A549 (cell line): ENCODE results near the gene CFAP97D2. TPM values are rescaled to one million over a fixed set of nuclear protein-coding genes. Genes with fewer than 3 reads are reported as not detected.

Source experiments
- ATAC-seq, 2 experiments: fragments of 200-7000 bp in 1 of 2; fragments of >200 bp in 1 of 2; cut with Nextera tagmentation in 1 of 2; cut with Tn5 transposase in 1 of 2; 3 replicates each; pipeline versions ENCODE4 v1.8.0 to v1.9.1; 2018 to 2020; ENCODE audit warnings: mild to moderate bottlenecking in 1 of 2, moderate library complexity in 1 of 2
- CTCF ChIA-PET: fragments of 300-600 bp; sonication (Branson Sonifier 250); formaldehyde crosslinking; extraction: SDS; loops from one replicate; lab custom pipeline; 2021; ENCODE audit warnings: antibody characterized with exemption, inconsistent platforms; lab: Yijun Ruan, JAX
- POLR2A ChIA-PET: fragments of 350-600 bp; formaldehyde crosslinking; extraction: SDS; loops from one replicate; lab custom pipeline; 2021; ENCODE audit warnings: antibody characterized with exemption, inconsistent platforms; lab: Yijun Ruan, JAX
- DNase-seq, 2 experiments: peaks; one replicate each; pipeline versions ENCODE4 v3.0.0 to v3.0.0-alpha.2; 2011 to 2016; ENCODE audit warnings: low read depth in 1 of 2, low spot score in 1 of 2
- FAIRE-seq: peaks from 2 replicates; lab custom pipeline; 2011; peaks lifted over from hg19 to GRCh38; lab: Jason Lieb, UNC
- H3K27ac ChIP-seq, 2 experiments: fragments of >200 bp; sonication (Bioruptor Twin); formaldehyde crosslinking; 3 replicates each; pipeline ENCODE4 v1.5.1; 2016 to 2017
- H3K4me1 ChIP-seq: fragments of >200 bp; sonication (Bioruptor Twin); formaldehyde crosslinking; 3 replicates; pipeline ENCODE4 v1.6.1; 2016
- H3K4me2 ChIP-seq: fragments of >200 bp; sonication (Bioruptor Twin); formaldehyde crosslinking; 3 replicates; pipeline ENCODE4 v1.6.1; 2016
- H3K4me3 ChIP-seq: fragments of >200 bp; sonication (Bioruptor Twin); formaldehyde crosslinking; 3 replicates; pipeline ENCODE4 v1.5.1; 2016
- H3K9me3 ChIP-seq: fragments of >200 bp; sonication (Bioruptor Twin); formaldehyde crosslinking; 3 replicates; pipeline ENCODE4 v1.6.1; 2016
- BCL3 ChIP-seq: fragments of >200 bp; sonication (Bioruptor Twin); formaldehyde crosslinking; IDR thresholded peaks from 3 replicates; pipeline ENCODE4 v1.6.1; 2016
- CHD2 ChIP-seq: fragments of 150-350 bp; IDR thresholded peaks from 2 replicates; pipeline ENCODE4 v1.6.1; 2014; ENCODE audit warnings: low read length; ENCODE audit not compliant: partially characterized antibody
- CTCF ChIP-seq: fragments of >200 bp; sonication (Bioruptor Twin); formaldehyde crosslinking; IDR thresholded peaks from 3 replicates; pipeline ENCODE4 v1.5.1; 2016
- FOXS1 ChIP-seq: fragments of 250-450 bp; sonication (Bioruptor Pico); IDR thresholded peaks from 2 replicates; pipeline ENCODE4 v1.5.0; 2020; ENCODE audit warnings: mild to moderate bottlenecking, moderate library complexity
- GATA3 ChIP-seq: IDR thresholded peaks from 2 replicates; pipeline ENCODE4 v1.6.1; 2012; ENCODE audit warnings: borderline replicate concordance
- HEYL ChIP-seq: fragments of 250-450 bp; sonication (Bioruptor Pico); IDR thresholded peaks from 2 replicates; pipeline ENCODE4 v1.8.0; 2021; ENCODE audit warnings: mild to moderate bottlenecking, moderate library complexity
- HMGXB4 ChIP-seq: fragments of 250-450 bp; sonication (Bioruptor Pico); IDR thresholded peaks from 2 replicates; pipeline ENCODE4 v1.5.0; 2021; ENCODE audit warnings: mild to moderate bottlenecking, moderate library complexity, borderline replicate concordance
- HOXA7 ChIP-seq: fragments of 250-450 bp; sonication (Bioruptor Pico); IDR thresholded peaks from 2 replicates; pipeline ENCODE4 v1.5.0; 2020; ENCODE audit warnings: mild to moderate bottlenecking, moderate library complexity
- HOXB13 ChIP-seq: fragments of 250-450 bp; sonication (Bioruptor Pico); IDR thresholded peaks from 2 replicates; pipeline ENCODE4 v1.5.0; 2020; ENCODE audit warnings: low read depth, mild to moderate bottlenecking, moderate library complexity
- JUN ChIP-seq, 2 experiments: fragments of >200 bp; sonication (Bioruptor Twin); formaldehyde crosslinking; IDR thresholded peaks; 2 replicates in 1 of 2; 3 replicates in 1 of 2; pipeline ENCODE4 v1.6.1; 2016 to 2017
- JUNB ChIP-seq: fragments of >200 bp; sonication (Bioruptor Twin); formaldehyde crosslinking; IDR thresholded peaks from 2 replicates; pipeline ENCODE4 v1.6.1; 2016
- KDM1A ChIP-seq: fragments of 200-600 bp; sonication (generic); IDR thresholded peaks from 2 replicates; pipeline ENCODE4 v1.6.1; 2016; ENCODE audit warnings: low read depth, mild to moderate bottlenecking
- MAZ ChIP-seq: fragments of 150-350 bp; IDR thresholded peaks from 2 replicates; pipeline ENCODE4 v1.6.1; 2014; ENCODE audit warnings: antibody characterized with exemption, low read depth, low read length, borderline replicate concordance
- RAD21 ChIP-seq, 2 experiments: fragments of >200 bp in 1 of 2; sonication (Bioruptor Twin) in 1 of 2; formaldehyde crosslinking in 1 of 2; IDR thresholded peaks in 1 of 2; conservative IDR thresholded peaks in 1 of 2; 2 replicates in 1 of 2; 3 replicates in 1 of 2; pipeline ENCODE4 v1.6.1; 2012 to 2018; ENCODE audit warnings: inconsistent platforms in 1 of 2
- RARB ChIP-seq: fragments of 250-450 bp; sonication (Bioruptor Pico); IDR thresholded peaks from 2 replicates; pipeline ENCODE4 v1.8.0; 2021; ENCODE audit warnings: mild to moderate bottlenecking, moderate library complexity
- RCOR1 ChIP-seq: fragments of 150-350 bp; IDR thresholded peaks from 2 replicates; pipeline ENCODE4 v1.6.1; 2014; ENCODE audit warnings: antibody characterized with exemption, low read length, low read depth
- RFX5 ChIP-seq: fragments of 450-650 bp; IDR thresholded peaks from 2 replicates; pipeline ENCODE4 v1.7.1; 2014; ENCODE audit warnings: antibody characterized with exemption, mild to moderate bottlenecking, moderate library complexity
- RNF2 ChIP-seq: fragments of 200-600 bp; sonication (generic); IDR thresholded peaks from 2 replicates; pipeline ENCODE4 v1.6.1; 2016; ENCODE audit warnings: low read depth, mild to moderate bottlenecking, antibody characterized with exemption, moderate library complexity, borderline replicate concordance
- SREBF2 ChIP-seq: fragments of 450-650 bp; IDR thresholded peaks from 2 replicates; pipeline ENCODE4 v1.6.1; 2014; ENCODE audit warnings: mild to moderate bottlenecking, moderate library complexity
- TFCP2L1 ChIP-seq: fragments of 250-450 bp; sonication (Bioruptor Pico); IDR thresholded peaks from 2 replicates; pipeline ENCODE4 v1.5.0; 2021; ENCODE audit warnings: mild to moderate bottlenecking
- ZFP36 ChIP-seq: fragments of 450-650 bp; IDR thresholded peaks from 2 replicates; pipeline ENCODE4 v1.6.1; 2014; ENCODE audit warnings: borderline replicate concordance; ENCODE audit not compliant: partially characterized antibody
- ZNF302 ChIP-seq: fragments of 250-450 bp; sonication (Bioruptor Pico); IDR thresholded peaks from 2 replicates; pipeline ENCODE4 v1.9.0; 2021; ENCODE audit warnings: inconsistent platforms, mild to moderate bottlenecking, moderate library complexity
- WGBS: methylation state at CpG from one replicate; pipeline ENCODE4 v1.1.6; 2017; ENCODE audit errors: missing lambda C conversion rate; 5-methylcytosine and 5-hydroxymethylcytosine counted together
- polyA plus RNA-seq, 4 experiments: library from polyadenylated mRNA; depleted of rRNA in 3 of 4; stranded (reverse); fragments of >200 nt; fragmentation: RNase III in 1 of 4; extraction: RNeasy Plus Mini Kit Qiagen cat#74134 plus additional on column Dnase treatment in 1 of 4; gene quantifications; 2 replicates in 3 of 4; 3 replicates in 1 of 4; pipeline ENCODE4 v1.2.3, GENCODE V29; 2011 to 2017
- TF ChIP-seq, protein P1 (sequence below): fragments of 450-650 bp; IDR thresholded peaks from 2 replicates; pipeline ENCODE4 v1.6.1; 2014; ENCODE audit warnings: antibody characterized with exemption
- TF ChIP-seq, protein P2 (sequence below): fragments of 150-350 bp; IDR thresholded peaks from 2 replicates; pipeline ENCODE4 v1.6.1; 2014; ENCODE audit warnings: low read depth, mild to moderate bottlenecking, low read length
- TF ChIP-seq, protein P3 (sequence below): fragments of 250-450 bp; sonication (Bioruptor Pico); IDR thresholded peaks from 2 replicates; pipeline ENCODE4 v1.5.0; 2020; ENCODE audit warnings: low read depth, mild to moderate bottlenecking, moderate library complexity
- TF ChIP-seq, protein P4 (sequence below): fragments of 200-600 bp; sonication (generic); IDR thresholded peaks from 2 replicates; pipeline ENCODE4 v1.6.1; 2016; ENCODE audit warnings: antibody characterized with exemption, mild to moderate bottlenecking, moderate library complexity

Gene CFAP97D2
- polyA plus RNA-seq, 2 of the 4 experiments (the other 2 are of a cell fraction): not detected

DNA sequence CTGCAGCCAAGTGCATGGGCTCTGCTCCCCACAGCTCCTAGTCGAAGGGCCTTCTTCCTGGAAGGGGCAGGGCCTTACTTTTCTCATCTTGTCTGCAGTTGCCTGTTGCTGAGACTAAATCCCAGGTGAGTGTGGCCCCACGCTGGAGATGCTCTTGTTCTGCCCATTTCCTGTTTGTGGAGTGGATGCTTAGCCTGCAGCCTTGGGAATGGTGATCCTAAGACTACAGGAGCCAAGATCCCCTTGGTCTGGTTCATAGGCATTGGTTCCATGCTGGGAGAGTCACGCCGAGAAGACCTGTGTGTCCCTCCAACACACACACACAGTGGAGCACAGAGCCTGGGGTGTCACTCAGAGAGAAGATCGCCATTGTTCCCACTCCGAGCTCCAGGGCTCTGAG, 23.5 kb downstream of the CFAP97D2 start:
- FAIRE-seq (no peak), ATAC-seq (no peak), DNase-seq (no peak)
- Histone ChIP-seq H3K4me2 (no peak overlapping the region), H3K27ac (no peak overlapping the region), H3K4me3 (no peak overlapping the region), H3K9me3 (peaks cover 10% of the 10 kb centered on the region; the same call in 2 of the 3 replicates), H3K4me1 (no peaks in the 10 kb centered on the region)
- WGBS: 24% methylated on average over 4 of the region's 6 CpGs
- ChIA-PET POLR2A (no interaction called here), CTCF (interaction anchor here (0.7 to 1.3 kb wide), 3 partner anchors 17 to 203 kb away, joined by 3 to 4 read pairs (median 3); no protein-coding TSS in a partner anchor)
- TF ChIP-seq RAD21 (conservative IDR thresholded peaks at IDR 0.05 in 1 of 2, IDR thresholded peaks at IDR 0.05 in 1 of 2) (no peak), HEYL (CRISPR knock-in tag) (no peak), RCOR1 (no peak), RNF2 (no peak), CHD2 (no peak), HOXA7 (CRISPR knock-in tag) (no peak), FOXS1 (CRISPR knock-in tag) (no peak), HMGXB4 (CRISPR knock-in tag) (no peak), HOXB13 (CRISPR knock-in tag) (no peak), GATA3 (no peak), MAZ (no peak), BCL3 (no peak), RFX5 (no peak), SREBF2 (no peak), CTCF (no peak), ZFP36 (no peak)
- TF ChIP-seq, protein P1, sequence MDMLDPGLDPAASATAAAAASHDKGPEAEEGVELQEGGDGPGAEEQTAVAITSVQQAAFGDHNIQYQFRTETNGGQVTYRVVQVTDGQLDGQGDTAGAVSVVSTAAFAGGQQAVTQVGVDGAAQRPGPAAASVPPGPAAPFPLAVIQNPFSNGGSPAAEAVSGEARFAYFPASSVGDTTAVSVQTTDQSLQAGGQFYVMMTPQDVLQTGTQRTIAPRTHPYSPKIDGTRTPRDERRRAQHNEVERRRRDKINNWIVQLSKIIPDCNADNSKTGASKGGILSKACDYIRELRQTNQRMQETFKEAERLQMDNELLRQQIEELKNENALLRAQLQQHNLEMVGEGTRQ: no peak
- TF ChIP-seq, protein P2, sequence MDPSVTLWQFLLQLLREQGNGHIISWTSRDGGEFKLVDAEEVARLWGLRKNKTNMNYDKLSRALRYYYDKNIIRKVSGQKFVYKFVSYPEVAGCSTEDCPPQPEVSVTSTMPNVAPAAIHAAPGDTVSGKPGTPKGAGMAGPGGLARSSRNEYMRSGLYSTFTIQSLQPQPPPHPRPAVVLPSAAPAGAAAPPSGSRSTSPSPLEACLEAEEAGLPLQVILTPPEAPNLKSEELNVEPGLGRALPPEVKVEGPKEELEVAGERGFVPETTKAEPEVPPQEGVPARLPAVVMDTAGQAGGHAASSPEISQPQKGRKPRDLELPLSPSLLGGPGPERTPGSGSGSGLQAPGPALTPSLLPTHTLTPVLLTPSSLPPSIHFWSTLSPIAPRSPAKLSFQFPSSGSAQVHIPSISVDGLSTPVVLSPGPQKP: no peak

DNA sequence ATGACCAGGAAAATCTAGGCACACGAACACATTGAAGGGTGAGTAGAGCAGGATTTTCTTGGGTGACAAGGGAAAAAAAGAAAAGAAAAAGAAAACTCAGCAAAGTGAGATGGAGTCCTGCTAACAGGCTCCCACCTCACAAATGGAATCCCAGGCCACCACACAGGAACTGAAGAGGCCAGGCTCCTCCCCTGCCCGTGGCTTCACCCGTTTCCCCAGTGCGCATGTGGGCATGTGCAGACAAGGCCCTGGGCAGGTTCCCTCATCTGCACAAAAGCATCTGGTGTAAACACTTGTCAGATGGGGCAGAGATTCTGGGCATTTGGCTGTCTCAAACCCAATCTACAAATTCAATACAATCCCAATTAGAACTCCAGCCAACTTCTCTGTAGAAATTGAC, 24.5 kb downstream of the CFAP97D2 start:
- no peak for ATAC-seq
- TF ChIP-seq, protein P3, sequence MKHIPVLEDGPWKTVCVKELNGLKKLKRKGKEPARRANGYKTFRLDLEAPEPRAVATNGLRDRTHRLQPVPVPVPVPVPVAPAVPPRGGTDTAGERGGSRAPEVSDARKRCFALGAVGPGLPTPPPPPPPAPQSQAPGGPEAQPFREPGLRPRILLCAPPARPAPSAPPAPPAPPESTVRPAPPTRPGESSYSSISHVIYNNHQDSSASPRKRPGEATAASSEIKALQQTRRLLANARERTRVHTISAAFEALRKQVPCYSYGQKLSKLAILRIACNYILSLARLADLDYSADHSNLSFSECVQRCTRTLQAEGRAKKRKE: no peak
- TF ChIP-seq JUNB: no peak
- no peak for TF ChIP-seq FOXS1 (CRISPR knock-in tag)
- TF ChIP-seq HOXB13 (CRISPR knock-in tag): no peak
- no peak for TF ChIP-seq RARB
- TF ChIP-seq KDM1A: no peak
- no peak for TF ChIP-seq JUN (IDR thresholded peaks at IDR 0.05)
- TF ChIP-seq, protein P4, sequence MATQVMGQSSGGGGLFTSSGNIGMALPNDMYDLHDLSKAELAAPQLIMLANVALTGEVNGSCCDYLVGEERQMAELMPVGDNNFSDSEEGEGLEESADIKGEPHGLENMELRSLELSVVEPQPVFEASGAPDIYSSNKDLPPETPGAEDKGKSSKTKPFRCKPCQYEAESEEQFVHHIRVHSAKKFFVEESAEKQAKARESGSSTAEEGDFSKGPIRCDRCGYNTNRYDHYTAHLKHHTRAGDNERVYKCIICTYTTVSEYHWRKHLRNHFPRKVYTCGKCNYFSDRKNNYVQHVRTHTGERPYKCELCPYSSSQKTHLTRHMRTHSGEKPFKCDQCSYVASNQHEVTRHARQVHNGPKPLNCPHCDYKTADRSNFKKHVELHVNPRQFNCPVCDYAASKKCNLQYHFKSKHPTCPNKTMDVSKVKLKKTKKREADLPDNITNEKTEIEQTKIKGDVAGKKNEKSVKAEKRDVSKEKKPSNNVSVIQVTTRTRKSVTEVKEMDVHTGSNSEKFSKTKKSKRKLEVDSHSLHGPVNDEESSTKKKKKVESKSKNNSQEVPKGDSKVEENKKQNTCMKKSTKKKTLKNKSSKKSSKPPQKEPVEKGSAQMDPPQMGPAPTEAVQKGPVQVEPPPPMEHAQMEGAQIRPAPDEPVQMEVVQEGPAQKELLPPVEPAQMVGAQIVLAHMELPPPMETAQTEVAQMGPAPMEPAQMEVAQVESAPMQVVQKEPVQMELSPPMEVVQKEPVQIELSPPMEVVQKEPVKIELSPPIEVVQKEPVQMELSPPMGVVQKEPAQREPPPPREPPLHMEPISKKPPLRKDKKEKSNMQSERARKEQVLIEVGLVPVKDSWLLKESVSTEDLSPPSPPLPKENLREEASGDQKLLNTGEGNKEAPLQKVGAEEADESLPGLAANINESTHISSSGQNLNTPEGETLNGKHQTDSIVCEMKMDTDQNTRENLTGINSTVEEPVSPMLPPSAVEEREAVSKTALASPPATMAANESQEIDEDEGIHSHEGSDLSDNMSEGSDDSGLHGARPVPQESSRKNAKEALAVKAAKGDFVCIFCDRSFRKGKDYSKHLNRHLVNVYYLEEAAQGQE: no peak
- TF ChIP-seq TFCP2L1 (CRISPR knock-in tag): no peak
- TF ChIP-seq ZNF302 (CRISPR knock-in tag): no peak

More for the DNA sequence above, 24.5 kb downstream of the CFAP97D2 start:
- WGBS: 78% methylated on average over 4 of the region's 4 CpGs
- Histone ChIP-seq H3K9me3 (peaks cover 12% of the 10 kb centered on the region; the same call in 2 of the 3 replicates), H3K4me3 (no peak overlapping the region), H3K27ac (no peak overlapping the region), H3K4me2 (no peak overlapping the region), H3K4me1 (no peaks in the 10 kb centered on the region)
- CTCF ChIA-PET: no interaction called here
- POLR2A ChIA-PET: no interaction called here
- no peak for FAIRE-seq
- DNase-seq: no peak
